Keratinocyte (primary cell): ENCODE data around the gene PPP1R3D. TPM values are rescaled to one million over a fixed set of nuclear protein-coding genes. Genes with fewer than 3 reads are reported as not detected.
A peak's percentile ranks its signal among the peaks of the same experiment; 100 is the strongest.

Experiments
- DNase-seq: peaks from one replicate; pipeline ENCODE4 v3.0.0-alpha.2; 2011; ENCODE audit warnings: low read depth, missing footprints, low spot score
- FAIRE-seq: peaks from 2 replicates; lab custom pipeline; 2011; peaks lifted over from hg19 to GRCh38; lab: Jason Lieb, UNC
- H2AFZ ChIP-seq: 2 replicates; pipeline ENCODE4 v1.6.0; 2012; ENCODE audit warnings: low read length, control low read depth, inconsistent platforms; ENCODE audit not compliant: control insufficient read depth
- H3K27ac ChIP-seq: 2 replicates; pipeline ENCODE4 v1.5.1; 2011; ENCODE audit warnings: low read length; ENCODE audit not compliant: control insufficient read depth, insufficient read depth
- H3K27me3 ChIP-seq: 3 replicates; pipeline ENCODE4 v1.6.0; 2011; ENCODE audit warnings: low read length; ENCODE audit not compliant: control insufficient read depth, insufficient read depth; ENCODE audit errors: extremely low read depth
- H3K36me3 ChIP-seq, 2 experiments: 2 replicates in 1 of 2; 3 replicates in 1 of 2; pipeline ENCODE4 v1.5.1; 2011; ENCODE audit warnings: low read length in 2 of 2, mild to moderate bottlenecking in 1 of 2; ENCODE audit not compliant: control insufficient read depth in 2 of 2, insufficient read depth in 2 of 2; ENCODE audit errors: extremely low read depth in 1 of 2
- H3K4me1 ChIP-seq: 3 replicates; pipeline ENCODE4 v1.5.1; 2011; ENCODE audit warnings: low read length; ENCODE audit not compliant: control insufficient read depth, insufficient read depth; ENCODE audit errors: extremely low read depth
- H3K4me2 ChIP-seq: 3 replicates; pipeline ENCODE4 v1.6.0; 2011; ENCODE audit warnings: low read depth, low read length; ENCODE audit not compliant: control insufficient read depth, insufficient read depth; ENCODE audit errors: extremely low read depth
- H3K4me3 ChIP-seq, 3 experiments: fragments of 200-600 bp in 1 of 3; sonication (generic) in 1 of 3; 2 replicates in 2 of 3; 3 replicates in 1 of 3; pipeline ENCODE4 v1.5.1; 2011 to 2016; ENCODE audit warnings: low read length in 3 of 3, mild to moderate bottlenecking in 3 of 3, control low read depth in 2 of 3, inconsistent platforms in 1 of 3, low read depth in 1 of 3, mixed read lengths in 1 of 3, mixed run types in 1 of 3, moderate library complexity in 1 of 3; ENCODE audit not compliant: control insufficient read depth in 2 of 3, insufficient read depth in 2 of 3; ENCODE audit errors: extremely low read depth in 1 of 3
- H3K79me2 ChIP-seq: 2 replicates; pipeline ENCODE4 v1.6.0; 2012; ENCODE audit warnings: low read length; ENCODE audit not compliant: control insufficient read depth, insufficient read depth
- H3K9ac ChIP-seq: 3 replicates; pipeline ENCODE4 v1.6.0; 2011; ENCODE audit warnings: low read length; ENCODE audit not compliant: control insufficient read depth, insufficient read depth; ENCODE audit errors: extremely low read depth
- H3K9me1 ChIP-seq: 3 replicates; pipeline ENCODE4 v1.6.0; 2011; ENCODE audit warnings: low read length; ENCODE audit not compliant: control insufficient read depth, insufficient read depth; ENCODE audit errors: extremely low read depth
- H3K9me3 ChIP-seq: 2 replicates; pipeline ENCODE4 v1.5.1; 2012; ENCODE audit warnings: low read depth, low read length; ENCODE audit not compliant: control insufficient read depth
- H4K20me1 ChIP-seq: 3 replicates; pipeline ENCODE4 v1.6.0; 2011; ENCODE audit warnings: low read length; ENCODE audit not compliant: control insufficient read depth, insufficient read depth; ENCODE audit errors: extremely low read depth
- CTCF ChIP-seq, 3 experiments: IDR thresholded peaks in 1 of 3; conservative IDR thresholded peaks in 1 of 3; optimal IDR thresholded peaks in 1 of 3; 2 replicates in 2 of 3; 3 replicates in 1 of 3; pipeline versions ENCODE3 to v1.5.1; 2011; ENCODE audit warnings: low read length in 3 of 3, mild to moderate bottlenecking in 3 of 3, moderate library complexity in 2 of 3, control low read depth in 1 of 3, inconsistent platforms in 1 of 3; ENCODE audit not compliant: insufficient read depth in 2 of 3; ENCODE audit errors: extremely low read depth in 1 of 3
- EZH2 ChIP-seq: IDR thresholded peaks from one replicate; pipeline ENCODE4 v1.6.1; 2012; ENCODE audit warnings: inconsistent platforms, mild to moderate bottlenecking, low read length, moderate library complexity
- dilution Hi-C: fragments of 300-500 bp; cut with MboI; formaldehyde crosslinking; loops from one replicate; pipeline ENCODE4 v1.7.0; 2020; ENCODE audit warnings: low sequenced_read_pairs; ENCODE audit not compliant: extremely low pct_ligation_motif_present
- polyA plus RNA-seq, 5 experiments: library from polyadenylated mRNA; depleted of rRNA in 3 of 5; stranded (reverse) in 3 of 5; stranded (forward) in 1 of 5; unstranded in 1 of 5; fragments of >200 nt; gene quantifications; 1 replicate in 1 of 5; 2 replicates in 3 of 5; 3 replicates in 1 of 5; pipeline versions ENCODE4 v1.2.1 to v1.2.3, GENCODE V29; 2011 to 2012; ENCODE audit warnings: missing spikeins in 2 of 5, low read depth in 1 of 5, low replicate concordance in 1 of 5

PPP1R3D gene
- polyA plus RNA-seq, 1 donor (not counting 4 experiments of a cell fraction or from before 2014, with no cell fraction given): 2.8 TPM

GRCh38 chr20:59987135-59987534 lies 47.0 kb upstream of the PPP1R3D start:
- no peaks in the 10 kb centered on the region for H3K27me3 ChIP-seq
- no peak overlapping the region for H3K9ac ChIP-seq
- H3K9me1 ChIP-seq: no peaks in the 10 kb centered on the region
- no peak overlapping the region for H3K4me3 ChIP-seq
- no peaks in the 10 kb centered on the region for H3K36me3 ChIP-seq
- peaks cover 26% of the 10 kb centered on the region for H3K4me1 ChIP-seq
- H3K9me3 ChIP-seq: no peaks in the 10 kb centered on the region
- dilution Hi-C loops: no loop called here
- no peaks in the 10 kb centered on the region for H4K20me1 ChIP-seq
- H3K4me2 ChIP-seq: peak overlapping the region; percentile 53
- H3K27ac ChIP-seq: peak overlapping the region; percentile 25
- peak overlapping the region; percentile 72 for H2AFZ ChIP-seq
- H3K79me2 ChIP-seq: no peaks in the 10 kb centered on the region
- DNase-seq (no peak), FAIRE-seq (peak; percentile 85)
- TF ChIP-seq EZH2 (no peak), CTCF (optimal IDR thresholded peaks at IDR 0.05 in 1 of 3, IDR thresholded peaks at IDR 0.05 in 1 of 3, conservative IDR thresholded peaks at IDR 0.05 in 1 of 3; ENCODE audit: extremely low read depth in 1 of 3, insufficient read depth in 2 of 3, low read length in 3 of 3) (no peak)

- Histone ChIP-seq H3K4me2 (no peak overlapping the region), H3K36me3 (no peaks in the 10 kb centered on the region), H3K27me3 (no peaks in the 10 kb centered on the region), H3K9me3 (no peaks in the 10 kb centered on the region), H3K4me3 (no peak overlapping the region), H3K9me1 (no peaks in the 10 kb centered on the region), H3K79me2 (no peaks in the 10 kb centered on the region), H3K9ac (no peak overlapping the region), H3K27ac (no peak overlapping the region), H3K4me1 (peaks cover 21% of the 10 kb centered on the region), H4K20me1 (no peaks in the 10 kb centered on the region), H2AFZ (no peak overlapping the region)
- peak; percentile 61 for FAIRE-seq
- dilution Hi-C loops: no loop called here
- DNase-seq: no peak
- TF ChIP-seq EZH2 (no peak), CTCF (optimal IDR thresholded peaks at IDR 0.05 in 1 of 3, IDR thresholded peaks at IDR 0.05 in 1 of 3, conservative IDR thresholded peaks at IDR 0.05 in 1 of 3; ENCODE audit: extremely low read depth in 1 of 3, insufficient read depth in 2 of 3, low read length in 3 of 3) (peak in 1 of 3 experiments; percentile 52)
Measured at GRCh38 chr20:59985864-59986263, 45.8 kb upstream of the PPP1R3D start.
